A673 (cell line): Measurements from ENCODE around the gene BLACAT1.

ENCODE experiments used
- CTCF ChIP-seq: fragments of 300-800, 200-600 bp; sonication (generic); conservative IDR thresholded peaks from 2 replicates; pipeline ENCODE4 v1.5.1; 2017; ENCODE audit warnings: low read depth, mild to moderate bottlenecking, antibody characterized with exemption, low read length, moderate library complexity, mixed read lengths
- EZH2 ChIP-seq: fragments of 200-600 bp; sonication (generic); IDR thresholded peaks from 2 replicates; pipeline ENCODE4 v1.6.1; 2017; ENCODE audit warnings: borderline replicate concordance, low read depth, mild to moderate bottlenecking, mixed read lengths, antibody characterized with exemption, low read length; ENCODE audit not compliant: poor library complexity, severe bottlenecking

DNA sequence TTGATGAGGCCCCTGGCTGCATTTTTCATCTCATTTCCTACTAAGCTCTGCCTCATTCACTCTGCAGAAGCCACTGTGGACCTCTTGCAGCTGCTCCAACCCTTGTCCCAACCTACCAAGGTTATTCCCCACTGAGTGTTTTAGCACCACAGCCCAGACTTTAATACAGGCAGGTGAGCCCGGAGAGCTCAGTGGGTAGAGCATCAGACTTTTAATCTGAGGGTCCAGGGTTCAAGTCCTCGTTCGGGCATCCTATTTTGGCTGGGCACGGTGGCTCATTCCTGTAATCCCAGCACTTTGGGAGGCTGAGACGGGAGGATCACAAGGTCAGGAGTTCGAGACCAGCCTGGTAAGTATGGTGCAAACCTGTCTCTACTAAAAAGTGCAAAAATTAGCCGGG lies 18.1 kb upstream of the BLACAT1 start:
- TF ChIP-seq CTCF (no peak), EZH2 (no peak)
